PC-3 (cell line): ENCODE data around the gene MXD3. TPM values are rescaled to one million over a fixed set of nuclear protein-coding genes. Genes with fewer than 3 reads are reported as not detected.

ENCODE experiments used
- ATAC-seq: fragments of 200-7000 bp; cut with Tn5 transposase; 2 replicates; pipeline ENCODE4 v1.9.1; 2020; ENCODE audit warnings: mild to moderate bottlenecking, moderate library complexity
- BruUV-seq: library from RNA; stranded (reverse); fragments of 400-500 nt; replicated peaks from 2 replicates; lab custom pipeline; 2021; lab: Mats Ljungman, UMichigan
- CTCF ChIA-PET: fragments of 300-600 bp; sonication (Branson Sonifier 250); formaldehyde crosslinking; loops from one replicate; lab custom pipeline; 2022; ENCODE audit warnings: antibody characterized with exemption; lab: Charles Lee
- POLR2A ChIA-PET: fragments of 300-600 bp; sonication (Branson Sonifier 250); formaldehyde crosslinking; loops from one replicate; lab custom pipeline; 2022; ENCODE audit warnings: antibody characterized with exemption; ENCODE audit not compliant: unreplicated experiment; lab: Charles Lee
- DNase-seq: peaks from one replicate; pipeline ENCODE4 v3.0.0-alpha.2; 2015
- H2AFZ ChIP-seq: fragments of 300-600 bp; sonication (generic); 2 replicates; pipeline ENCODE4 v1.6.0; 2016; ENCODE audit warnings: antibody characterized with exemption, low read length
- H3F3A ChIP-seq: fragments of 300-600 bp; sonication (generic); one replicate; pipeline ENCODE4 v1.6.0; 2017; ENCODE audit warnings: antibody characterized with exemption, low read length, control low read depth, mild to moderate bottlenecking; ENCODE audit not compliant: unreplicated experiment
- H3K27ac ChIP-seq: fragments of 300-600 bp; sonication (generic); 2 replicates; pipeline ENCODE4 v1.5.1; 2016; ENCODE audit warnings: mild to moderate bottlenecking, low read length
- H3K27me3 ChIP-seq: fragments of 300-600 bp; sonication (generic); 2 replicates; pipeline ENCODE4 v1.6.1; 2016; ENCODE audit warnings: low read length, mixed read lengths
- H3K36me3 ChIP-seq: fragments of 300-600 bp; sonication (generic); 2 replicates; pipeline ENCODE4 v1.6.1; 2016; ENCODE audit warnings: low read depth, mixed run types, low read length, mixed read lengths
- H3K4me1 ChIP-seq: fragments of 300-600 bp; sonication (generic); 2 replicates; pipeline ENCODE4 v1.5.1; 2016; ENCODE audit warnings: low read length; ENCODE audit not compliant: insufficient read depth
- H3K4me2 ChIP-seq: fragments of 300-600 bp; sonication (generic); 2 replicates; pipeline ENCODE4 v1.6.0; 2016; ENCODE audit warnings: low read length
- H3K4me3 ChIP-seq: fragments of 300-600 bp; sonication (generic); 2 replicates; pipeline ENCODE4 v1.5.1; 2016; ENCODE audit warnings: mild to moderate bottlenecking, low read length, mixed read lengths
- H3K79me2 ChIP-seq: fragments of 300-600 bp; sonication (generic); 2 replicates; pipeline ENCODE4 v1.6.1; 2017; ENCODE audit warnings: low read length, mixed read lengths
- H3K9ac ChIP-seq: fragments of 300-600 bp; sonication (generic); 2 replicates; pipeline ENCODE4 v1.6.0; 2016; ENCODE audit warnings: mild to moderate bottlenecking, low read length
- H3K9me2 ChIP-seq: fragments of 300-600 bp; sonication (generic); replicated peaks from 2 replicates; pipeline ENCODE4 v1.6.1; 2016; ENCODE audit warnings: mixed run types, low read length, mixed read lengths
- H3K9me3 ChIP-seq: fragments of 300-600 bp; sonication (generic); 2 replicates; pipeline ENCODE4 v1.6.1; 2016; ENCODE audit warnings: low read length, mixed read lengths
- H4K20me1 ChIP-seq: fragments of 300-600 bp; sonication (generic); 2 replicates; pipeline ENCODE4 v1.6.1; 2016; ENCODE audit warnings: low read length, mixed read lengths
- CTCF ChIP-seq: fragments of 300-600 bp; sonication (generic); conservative IDR thresholded peaks from 2 replicates; pipeline ENCODE4 v1.5.1; 2017; ENCODE audit warnings: antibody characterized with exemption, low read depth, mild to moderate bottlenecking, low read length
- EZH2 ChIP-seq: fragments of 300-600 bp; sonication (generic); IDR thresholded peaks from one replicate; pipeline ENCODE4 v1.6.1; 2017; ENCODE audit warnings: antibody characterized with exemption, mild to moderate bottlenecking, low read length; ENCODE audit not compliant: unreplicated experiment
- EZH2phosphoT487 ChIP-seq: fragments of 300-600 bp; sonication (generic); IDR thresholded peaks from 2 replicates; pipeline ENCODE4 v1.6.1; 2018; ENCODE audit warnings: mild to moderate bottlenecking, antibody characterized with exemption, low read length, borderline replicate concordance
- intact Hi-C: fragments of 100-400 bp; cut with micrococcal nuclease; formaldehyde crosslinking; loops from 2 replicates; pipeline ENCODE4 v1.9.0; 2023
- total RNA-seq: library from RNA; depleted of rRNA; stranded (reverse); fragments of >200 nt; gene quantifications from 2 replicates; pipeline ENCODE4 v1.2.3, GENCODE V29; 2014

Gene MXD3
- total RNA-seq, 1 experiment from 2014 or later: 45.7 TPM

- no TSS peak for BruUV-seq
- no peak overlapping the region for H3K4me2 ChIP-seq
- TF ChIP-seq EZH2phosphoT487 (no peak), CTCF (no peak), EZH2 (no peak)
- ChIA-PET POLR2A (no interaction called here), CTCF (no interaction called here)
- H4K20me1 ChIP-seq: no peaks in the 10 kb centered on the region
- H3K9ac ChIP-seq: no peak overlapping the region
- intact Hi-C loops: no loop called here
- no peaks in the 10 kb centered on the region for H3F3A ChIP-seq
- no peaks in the 10 kb centered on the region for H3K9me3 ChIP-seq
- ATAC-seq: no peak
- H3K4me3 ChIP-seq: no peak overlapping the region
- peaks cover 18% of the 10 kb centered on the region for H3K79me2 ChIP-seq
- no peak for DNase-seq
- H3K27me3 ChIP-seq: no peaks in the 10 kb centered on the region
- H3K36me3 ChIP-seq: no peaks in the 10 kb centered on the region
- H3K27ac ChIP-seq: no peak overlapping the region
- peaks cover 29% of the 10 kb centered on the region for H3K4me1 ChIP-seq
- no peak overlapping the region for H2AFZ ChIP-seq
- no peaks in the 10 kb centered on the region for H3K9me2 ChIP-seq
Observed at GRCh38 chr5:177354711-177355110, 43.0 kb upstream of the MXD3 start.

DNA sequence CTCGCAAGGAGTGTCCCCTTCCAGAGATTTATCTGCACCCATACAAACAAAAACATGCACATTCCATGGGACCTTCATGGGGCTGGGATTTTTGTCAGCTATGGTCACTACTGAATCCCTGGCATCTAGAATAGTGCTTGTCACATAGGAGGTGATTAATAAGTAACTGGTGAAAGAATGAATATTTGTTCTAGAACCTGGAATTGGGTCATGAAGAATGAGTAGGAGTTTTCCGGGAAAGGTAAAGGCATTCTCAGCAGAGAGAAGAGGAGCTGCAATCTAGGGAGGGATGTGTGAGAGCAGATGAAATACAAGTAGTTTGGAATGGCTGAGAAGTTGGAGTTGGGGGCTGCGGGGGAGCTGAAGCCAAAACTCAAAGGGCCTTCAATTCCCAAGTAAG lies 42.6 kb upstream of the MXD3 start:
- H3K4me3 ChIP-seq: no peak overlapping the region
- H3K9me2 ChIP-seq: no peaks in the 10 kb centered on the region
- peaks cover 22% of the 10 kb centered on the region for H3K79me2 ChIP-seq
- H3K9ac ChIP-seq: no peak overlapping the region
- ChIA-PET POLR2A (no interaction called here), CTCF (no interaction called here)
- no peak overlapping the region for H3K4me2 ChIP-seq
- no peaks in the 10 kb centered on the region for H3K9me3 ChIP-seq
- no peak overlapping the region for H3K27ac ChIP-seq
- BruUV-seq: no TSS peak
- no peak for DNase-seq
- peaks cover 3% of the 10 kb centered on the region for H3F3A ChIP-seq
- H3K36me3 ChIP-seq: no peaks in the 10 kb centered on the region
- H3K4me1 ChIP-seq: peaks cover 33% of the 10 kb centered on the region
- no peak for ATAC-seq
- H3K27me3 ChIP-seq: no peaks in the 10 kb centered on the region
- intact Hi-C loops: no loop called here
- TF ChIP-seq EZH2: no peak
- TF ChIP-seq CTCF: no peak
- no peak for TF ChIP-seq EZH2phosphoT487
- H2AFZ ChIP-seq: no peak overlapping the region
- no peaks in the 10 kb centered on the region for H4K20me1 ChIP-seq

- no peaks in the 10 kb centered on the region for H3K9me2 ChIP-seq
- H3K9ac ChIP-seq: no peak overlapping the region
- H2AFZ ChIP-seq: no peak overlapping the region
- ATAC-seq: no peak
- no peaks in the 10 kb centered on the region for H3K9me3 ChIP-seq
- no TSS peak for BruUV-seq
- intact Hi-C loops: no loop called here
- no peaks in the 10 kb centered on the region for H3K27me3 ChIP-seq
- H3K4me2 ChIP-seq: no peak overlapping the region
- no peak overlapping the region for H3K4me3 ChIP-seq
- TF ChIP-seq EZH2phosphoT487 (no peak), EZH2 (no peak)
- peaks cover 34% of the 10 kb centered on the region for H3K79me2 ChIP-seq
- peaks cover 8% of the 10 kb centered on the region for H3F3A ChIP-seq
- CTCF ChIA-PET: no interaction called here
- no peaks in the 10 kb centered on the region for H4K20me1 ChIP-seq
- no peak overlapping the region for H3K27ac ChIP-seq
- POLR2A ChIA-PET: no interaction called here
- no peaks in the 10 kb centered on the region for H3K36me3 ChIP-seq
- DNase-seq: no peak
- peaks cover 37% of the 10 kb centered on the region for H3K4me1 ChIP-seq
Observed at GRCh38 chr5:177353093-177353492, 41.4 kb upstream of the MXD3 start.
